Endothelial cell (in vitro differentiated cells): Measurements from ENCODE around the gene LRRC26. TPM values are rescaled to one million over a fixed set of nuclear protein-coding genes. Genes with fewer than 3 reads are reported as not detected.

Experiments
- DNase-seq: peaks from one replicate; pipeline ENCODE4 v3.0.0; 2021; ENCODE audit warnings: low spot score
- H3K27ac Mint-ChIP-seq: one replicate; pipeline ENCODE4 v1.8.0; 2021; ENCODE audit warnings: mixed read lengths, inconsistent platforms; ENCODE audit not compliant: unreplicated experiment
- H3K27me3 Mint-ChIP-seq: one replicate; pipeline ENCODE4 v1.8.0; 2021; ENCODE audit warnings: mild to moderate bottlenecking, moderate library complexity, mixed read lengths, inconsistent platforms; ENCODE audit not compliant: unreplicated experiment
- H3K36me3 Mint-ChIP-seq: one replicate; pipeline ENCODE4 v1.8.0; 2021; ENCODE audit warnings: mild to moderate bottlenecking, low read depth, mixed read lengths, inconsistent platforms; ENCODE audit not compliant: unreplicated experiment
- H3K4me1 Mint-ChIP-seq: one replicate; pipeline ENCODE4 v1.8.0; 2021; ENCODE audit warnings: mild to moderate bottlenecking, mixed read lengths, inconsistent platforms; ENCODE audit not compliant: unreplicated experiment
- H3K4me3 Mint-ChIP-seq: one replicate; pipeline ENCODE4 v1.8.0; 2021; ENCODE audit warnings: mild to moderate bottlenecking, mixed read lengths, inconsistent platforms; ENCODE audit not compliant: unreplicated experiment
- H3K9me3 Mint-ChIP-seq: one replicate; pipeline ENCODE4 v1.8.0; 2021; ENCODE audit warnings: mixed read lengths, inconsistent platforms; ENCODE audit not compliant: unreplicated experiment
- total RNA-seq: library from RNA; stranded (reverse); fragmentation: NEBNext Ultra II Directional; extraction: Animal tissue kit (Norgen Biotek cat#: 25700); gene quantifications from one replicate; pipeline ENCODE4 v1.2.1, GENCODE V29; 2021; ENCODE audit not compliant: unreplicated experiment
- TF ChIP-seq, protein P1 (sequence below): fragments of 200-600 bp; sonication (generic); IDR thresholded peaks from one replicate; pipeline ENCODE4 v1.5.0; 2021; ENCODE audit warnings: antibody characterized with exemption; ENCODE audit not compliant: unreplicated experiment

The LRRC26 gene
- total RNA-seq, 1 donor from 2014 or later, result not detected

DNA sequence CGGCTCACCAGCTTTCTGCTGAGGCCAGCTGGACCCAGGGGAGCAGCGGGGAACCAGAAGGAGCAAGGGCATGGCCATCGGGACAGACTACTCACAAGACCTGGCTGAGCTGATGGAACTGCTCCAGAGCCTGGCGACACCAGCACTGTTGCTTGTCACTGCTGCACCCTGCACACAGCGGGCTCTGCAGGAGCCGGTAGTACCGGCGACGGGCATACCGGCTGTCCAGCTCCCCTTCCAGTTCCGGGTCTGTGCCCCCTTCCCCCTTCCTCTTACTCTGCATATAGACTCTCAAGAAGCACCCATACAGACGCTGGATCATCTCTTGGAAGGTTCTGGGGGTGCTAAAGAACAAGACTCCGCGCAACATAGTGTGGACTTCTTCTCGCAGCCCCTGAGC is 17.5 kb upstream of the LRRC26 start:
- no peak for DNase-seq
- peaks cover 7% of the 10 kb centered on the region for H3K36me3 Mint-ChIP-seq
- H3K4me3 Mint-ChIP-seq, result peak overlapping the region; percentile 94
- peaks cover 8% of the 10 kb centered on the region for H3K27me3 Mint-ChIP-seq
- H3K4me1 Mint-ChIP-seq, result peaks cover 11% of the 10 kb centered on the region
- H3K9me3 Mint-ChIP-seq, result no peaks in the 10 kb centered on the region
- H3K27ac Mint-ChIP-seq, result peak overlapping the region; percentile 30
- TF ChIP-seq, protein P1, sequence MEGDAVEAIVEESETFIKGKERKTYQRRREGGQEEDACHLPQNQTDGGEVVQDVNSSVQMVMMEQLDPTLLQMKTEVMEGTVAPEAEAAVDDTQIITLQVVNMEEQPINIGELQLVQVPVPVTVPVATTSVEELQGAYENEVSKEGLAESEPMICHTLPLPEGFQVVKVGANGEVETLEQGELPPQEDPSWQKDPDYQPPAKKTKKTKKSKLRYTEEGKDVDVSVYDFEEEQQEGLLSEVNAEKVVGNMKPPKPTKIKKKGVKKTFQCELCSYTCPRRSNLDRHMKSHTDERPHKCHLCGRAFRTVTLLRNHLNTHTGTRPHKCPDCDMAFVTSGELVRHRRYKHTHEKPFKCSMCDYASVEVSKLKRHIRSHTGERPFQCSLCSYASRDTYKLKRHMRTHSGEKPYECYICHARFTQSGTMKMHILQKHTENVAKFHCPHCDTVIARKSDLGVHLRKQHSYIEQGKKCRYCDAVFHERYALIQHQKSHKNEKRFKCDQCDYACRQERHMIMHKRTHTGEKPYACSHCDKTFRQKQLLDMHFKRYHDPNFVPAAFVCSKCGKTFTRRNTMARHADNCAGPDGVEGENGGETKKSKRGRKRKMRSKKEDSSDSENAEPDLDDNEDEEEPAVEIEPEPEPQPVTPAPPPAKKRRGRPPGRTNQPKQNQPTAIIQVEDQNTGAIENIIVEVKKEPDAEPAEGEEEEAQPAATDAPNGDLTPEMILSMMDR, result no peak

DNA sequence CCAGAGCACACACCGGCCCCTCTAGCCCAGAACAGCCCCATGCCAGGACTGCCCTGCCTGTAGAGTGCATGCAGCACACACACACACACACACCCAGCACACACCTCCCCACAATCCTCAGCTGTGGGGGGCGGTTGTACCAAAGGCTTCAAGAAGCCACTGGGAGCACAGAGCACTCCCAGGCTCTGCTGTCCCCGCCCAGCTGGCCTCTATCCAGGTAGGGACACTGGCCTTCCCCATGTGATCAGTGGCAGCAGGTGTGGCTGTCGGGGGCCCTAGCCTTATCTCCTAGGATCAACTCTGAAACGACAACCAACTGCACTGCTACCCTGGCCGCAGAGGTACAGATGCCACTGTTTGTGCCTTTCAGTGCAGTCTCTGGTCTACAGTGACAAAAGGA is 16.5 kb upstream of the LRRC26 start:
- Mint-ChIP-seq H3K9me3 (no peaks in the 10 kb centered on the region), H3K4me1 (peaks cover 11% of the 10 kb centered on the region), H3K4me3 (peak overlapping the region; percentile 94), H3K36me3 (peaks cover 11% of the 10 kb centered on the region), H3K27me3 (peaks cover 7% of the 10 kb centered on the region), H3K27ac (peak overlapping the region; percentile 38)
- TF ChIP-seq, protein P1, result no peak
- DNase-seq, result no peak

DNA sequence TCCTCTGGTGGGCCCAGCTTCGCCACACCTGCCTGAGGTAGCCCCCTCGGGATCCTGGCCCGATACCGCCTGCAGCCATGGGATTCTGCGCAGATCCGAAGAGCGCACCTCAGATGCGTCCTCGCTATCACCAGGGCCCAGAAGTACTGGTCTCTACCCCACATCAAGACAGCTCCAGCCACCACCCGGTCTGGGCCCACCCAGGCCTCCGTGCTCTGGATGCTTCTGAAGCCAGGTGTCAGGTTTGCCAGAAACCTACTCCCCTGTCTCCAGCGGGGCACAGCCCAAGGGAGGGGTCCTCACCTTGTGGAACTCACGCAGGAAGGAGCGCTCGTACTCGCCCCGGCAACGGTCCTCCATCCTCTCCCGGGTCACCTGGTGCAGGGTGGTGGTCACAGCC is 16.1 kb upstream of the LRRC26 start:
- Mint-ChIP-seq H3K27me3 (peaks cover 7% of the 10 kb centered on the region), H3K4me1 (peaks cover 11% of the 10 kb centered on the region), H3K27ac (no peak overlapping the region), H3K36me3 (peaks cover 11% of the 10 kb centered on the region), H3K9me3 (no peaks in the 10 kb centered on the region), H3K4me3 (no peak overlapping the region)
- TF ChIP-seq, protein P1, result no peak
- no peak for DNase-seq

DNA sequence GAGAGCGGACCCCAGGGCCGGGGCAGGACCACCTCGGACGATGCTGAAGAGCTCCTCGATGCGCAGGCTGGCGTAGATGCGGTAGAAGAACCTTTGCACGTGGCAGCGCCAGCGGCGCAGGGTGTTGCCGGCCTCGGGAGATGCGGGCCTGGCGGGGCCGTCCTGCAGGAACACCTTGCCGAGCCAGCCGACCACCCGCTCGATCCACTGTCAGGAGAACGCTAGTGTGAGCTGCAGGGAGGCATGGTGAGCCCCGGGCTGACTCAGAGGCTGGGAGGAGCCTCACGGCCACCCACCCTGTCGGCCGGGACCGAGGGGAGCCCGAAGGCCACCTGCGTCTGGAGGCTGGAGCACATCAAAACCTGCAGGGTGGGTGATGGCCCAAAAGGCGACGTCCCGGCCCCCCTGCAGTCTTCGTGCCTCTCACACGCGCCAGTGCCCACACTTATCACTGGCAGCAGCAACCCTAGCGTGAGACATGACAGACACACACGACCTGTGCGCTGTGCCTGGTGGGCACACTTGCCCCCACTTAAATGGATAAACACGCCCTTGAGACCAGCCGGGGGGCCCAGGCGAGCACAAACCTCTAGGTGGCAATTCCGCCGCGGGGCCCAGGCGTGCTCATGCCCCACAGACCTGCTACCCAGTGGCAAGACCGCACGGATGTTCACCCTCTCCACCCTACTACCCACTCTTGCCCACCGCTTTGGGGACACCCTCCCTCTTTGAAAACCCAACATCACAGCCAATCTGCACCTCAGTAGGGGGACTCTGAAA is 15.2 kb upstream of the LRRC26 start:
- TF ChIP-seq, protein P1, result no peak
- Mint-ChIP-seq H3K27ac (no peak overlapping the region), H3K36me3 (peaks cover 11% of the 10 kb centered on the region), H3K27me3 (peaks cover 6% of the 10 kb centered on the region), H3K4me1 (peaks cover 11% of the 10 kb centered on the region), H3K4me3 (peak overlapping the region; percentile 7), H3K9me3 (no peaks in the 10 kb centered on the region)
- no peak for DNase-seq

DNA sequence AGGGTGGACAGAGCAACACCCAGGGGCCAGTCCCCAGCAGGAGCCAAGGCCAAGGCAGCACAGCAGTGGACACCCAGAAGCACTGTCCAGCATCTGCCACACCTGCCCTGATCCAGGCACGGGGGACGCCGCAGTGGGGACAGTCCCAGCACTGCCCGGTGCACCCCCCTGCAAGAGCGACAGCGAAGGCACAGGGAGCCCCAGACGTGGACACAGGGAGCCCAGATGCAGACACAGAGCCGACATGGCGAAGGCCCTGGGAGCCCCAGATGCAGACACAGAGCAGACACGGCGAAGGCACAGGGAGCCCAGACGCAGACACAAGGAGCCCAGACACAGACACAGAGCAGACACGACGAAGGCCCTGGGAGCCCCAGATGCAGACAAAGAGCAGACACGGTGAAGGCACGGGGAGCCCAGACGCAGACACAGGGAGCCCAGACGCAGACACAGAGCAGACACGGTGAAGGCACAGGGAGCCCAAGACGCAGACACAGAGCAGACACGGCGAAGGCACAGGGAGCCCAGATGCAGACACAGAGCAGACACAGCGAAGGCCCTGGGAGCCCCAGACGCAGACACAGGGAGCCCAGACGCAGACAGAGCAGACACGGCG is 14.2 kb upstream of the LRRC26 start:
- H3K27ac Mint-ChIP-seq, result no peak overlapping the region
- H3K9me3 Mint-ChIP-seq, result no peaks in the 10 kb centered on the region
- H3K4me3 Mint-ChIP-seq, result peak overlapping the region; percentile 68
- H3K27me3 Mint-ChIP-seq, result peaks cover 2% of the 10 kb centered on the region
- H3K36me3 Mint-ChIP-seq, result peaks cover 11% of the 10 kb centered on the region
- peaks cover 7% of the 10 kb centered on the region for H3K4me1 Mint-ChIP-seq
- no peak for DNase-seq
- TF ChIP-seq, protein P1, result no peak
